ENCODE data around the gene ZNF829. TPM values are rescaled to one million over a fixed set of nuclear protein-coding genes. Genes with fewer than 3 reads are reported as not detected.

Gene ZNF829
- total and polyA plus RNA-seq, 2 donors (not counting 1 experiment from before 2014, with no cell fraction given): 1.5 to 9.6 TPM

GRCh38 chr19:36939153-36939552 lies 23.1 kb upstream of the ZNF829 start:
- Histone ChIP-seq H3K4me2 (replicated peaks; ENCODE audit: low read depth, low read length, poor library complexity, severe bottlenecking) (no peak overlapping the region), H3K9me3 (ENCODE audit: control extremely low read depth in 1 of 3, control insufficient read depth in 2 of 3, insufficient read depth in 1 of 3, low read length in 2 of 3) (peaks cover 6 to 15% (median 12%) of the 10 kb centered on the region in 3 donors), H3K79me2 (ENCODE audit: control insufficient read depth, insufficient read depth, low read length) (peaks cover 4% of the 10 kb centered on the region), H3K27ac (ENCODE audit: low read length in 2 of 2) (no peak overlapping the region), H2AFZ (ENCODE audit: insufficient read depth, low read depth, low read length, poor library complexity, severe bottlenecking) (no peak overlapping the region), H3K27me3 (replicated peaks in 1 of 4; ENCODE audit: control extremely low read depth in 1 of 4, control insufficient read depth in 3 of 4, insufficient read depth in 4 of 4, low read length in 3 of 4) (no peaks in the 10 kb centered on the region), H3K4me1 (ENCODE audit: control insufficient read depth in 2 of 2, insufficient read depth in 2 of 2, low read length in 2 of 2) (no peaks in the 10 kb centered on the region), H3K9ac (ENCODE audit: low read length) (no peak overlapping the region), H4K20me1 (ENCODE audit: control insufficient read depth, insufficient read depth, low read length, poor library complexity, severe bottlenecking) (no peaks in the 10 kb centered on the region), H3K4me3 (ENCODE audit: control extremely low read depth in 1 of 5, extremely low read depth in 1 of 5, insufficient read depth in 1 of 5, low read depth in 2 of 5, low read length in 4 of 5) (no peak overlapping the region), H3K36me3 (replicated peaks in 1 of 2; ENCODE audit: control extremely low read depth in 1 of 2, control insufficient read depth in 1 of 2, extremely low read depth in 1 of 2, insufficient read depth in 2 of 2, low read length in 1 of 2) (peaks cover 30 to 53% of the 10 kb centered on the region in 2 experiments)
- intact Hi-C loops (cut with micrococcal nuclease): no loop called here
- ATAC-seq (ENCODE audit: low read depth) (no peak), DNase-seq (no peak)
- TF ChIP-seq EZH2 (IDR thresholded peaks at IDR 0.05; ENCODE audit: borderline replicate concordance, insufficient read depth, low read depth, low read length, poor library complexity, severe bottlenecking) (no peak), CTCF (IDR thresholded peaks at IDR 0.05) (no peak)
- no peak overlapping the region for H3K27ac Mint-ChIP-seq
- ChIA-PET CTCF (no interaction called here), POLR2A (no interaction called here)
- H3K4me3 Mint-ChIP-seq: no peak overlapping the region
- no peaks in the 10 kb centered on the region for H3K4me1 Mint-ChIP-seq
- H3K9me3 Mint-ChIP-seq (ENCODE audit: insufficient read depth): peaks cover 15% of the 10 kb centered on the region
- no peaks in the 10 kb centered on the region for H3K27me3 Mint-ChIP-seq

- Histone ChIP-seq H4K20me1 (ENCODE audit: control insufficient read depth, insufficient read depth, low read length, poor library complexity, severe bottlenecking) (no peaks in the 10 kb centered on the region), H3K4me2 (replicated peaks; ENCODE audit: low read depth, low read length, poor library complexity, severe bottlenecking) (no peak overlapping the region), H3K36me3 (replicated peaks in 1 of 2; ENCODE audit: control extremely low read depth in 1 of 2, control insufficient read depth in 1 of 2, extremely low read depth in 1 of 2, insufficient read depth in 2 of 2, low read length in 1 of 2) (peaks cover 3 to 9% of the 10 kb centered on the region in 2 experiments), H3K9ac (ENCODE audit: low read length) (no peak overlapping the region), H3K27ac (ENCODE audit: low read length in 2 of 2) (no peak overlapping the region), H3K79me2 (ENCODE audit: control insufficient read depth, insufficient read depth, low read length) (peaks cover 18% of the 10 kb centered on the region), H3K4me3 (ENCODE audit: control extremely low read depth in 1 of 5, extremely low read depth in 1 of 5, insufficient read depth in 1 of 5, low read depth in 2 of 5, low read length in 4 of 5) (no peak overlapping the region), H2AFZ (ENCODE audit: insufficient read depth, low read depth, low read length, poor library complexity, severe bottlenecking) (no peak overlapping the region), H3K4me1 (ENCODE audit: control insufficient read depth in 2 of 2, insufficient read depth in 2 of 2, low read length in 2 of 2) (no peaks in the 10 kb centered on the region), H3K27me3 (replicated peaks in 1 of 4; ENCODE audit: control extremely low read depth in 1 of 4, control insufficient read depth in 3 of 4, insufficient read depth in 4 of 4, low read length in 3 of 4) (no peaks in the 10 kb centered on the region), H3K9me3 (ENCODE audit: control extremely low read depth in 1 of 3, control insufficient read depth in 2 of 3, insufficient read depth in 1 of 3, low read length in 2 of 3) (peaks cover 5 to 36% (median 11%) of the 10 kb centered on the region in 3 donors)
- ATAC-seq (ENCODE audit: low read depth) (no peak), DNase-seq (no peak)
- WGBS (ENCODE audit: insufficient coverage): no CpG with 5 or more reads among the region's 2 CpGs
- Mint-ChIP-seq H3K27me3 (no peaks in the 10 kb centered on the region), H3K4me3 (no peak overlapping the region), H3K9me3 (ENCODE audit: insufficient read depth) (peaks cover 15% of the 10 kb centered on the region), H3K4me1 (no peaks in the 10 kb centered on the region), H3K27ac (no peak overlapping the region)
- ChIA-PET CTCF (interaction anchor here (0.6 kb wide), 1 partner anchor 2000 kb away, joined by 4 read pairs; no protein-coding TSS in a partner anchor), POLR2A (no interaction called here)
- TF ChIP-seq CTCF (IDR thresholded peaks at IDR 0.05) (no peak), EZH2 (IDR thresholded peaks at IDR 0.05; ENCODE audit: borderline replicate concordance, insufficient read depth, low read depth, low read length, poor library complexity, severe bottlenecking) (no peak)
- intact Hi-C loops (cut with micrococcal nuclease): no loop called here
Measured at GRCh38 chr19:36931684-36932083, 15.6 kb upstream of the ZNF829 start.
